ENCODE data around the gene PRKN. TPM values are rescaled to one million over a fixed set of nuclear protein-coding genes. Genes with fewer than 3 reads are reported as not detected.

Gene PRKN
- total and polyA plus RNA-seq, 9 of the 15 experiments (the other 6 are each of a cell fraction or from before 2014, with no cell fraction given), result 0.03 to 0.96 (median 0.15) TPM; not detected in 2

DNA sequence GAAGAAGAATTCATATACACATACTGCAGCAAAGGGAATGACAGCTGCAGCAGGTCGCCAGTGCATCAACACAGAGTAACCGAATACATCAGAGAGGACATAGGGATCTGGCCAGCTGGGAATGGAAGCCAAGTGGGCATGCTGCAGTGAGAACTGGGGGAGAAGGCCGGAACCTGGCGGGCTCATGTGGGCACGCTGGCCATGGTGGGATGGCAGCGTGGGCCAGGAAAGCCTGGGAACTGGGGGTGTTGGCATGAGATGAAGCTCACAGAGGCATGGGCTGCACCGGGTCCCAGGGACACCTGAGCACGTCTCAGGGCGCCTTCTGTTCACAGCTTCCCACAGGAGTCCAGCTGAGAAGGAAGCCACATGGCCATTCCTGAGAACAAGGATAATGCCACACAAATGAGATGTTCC lies 1314.2 kb downstream of the PRKN start:
- Histone ChIP-seq H3K9me1 (ENCODE audit: control insufficient read depth, insufficient read depth, low read length) (no peaks in the 10 kb centered on the region), H3K9me3 (replicated peaks; ENCODE audit: control insufficient read depth, insufficient read depth, low read depth, low read length) (peaks cover 11% of the 10 kb centered on the region), H3K4me1 (replicated peaks in 1 of 2; ENCODE audit: control insufficient read depth in 2 of 2, insufficient read depth in 2 of 2, low read length in 2 of 2) (peaks cover 6 to 8% of the 10 kb centered on the region in 2 experiments; a peak in 4 of 5 replicates), H2AFZ (ENCODE audit: low read depth, low read length) (no peak overlapping the region), H3K4me2 (ENCODE audit: insufficient read depth, low read length) (no peak overlapping the region), H3K9ac (ENCODE audit: insufficient read depth in 1 of 2, low read depth in 2 of 2, low read length in 2 of 2) (no peak overlapping the region), H3K79me2 (ENCODE audit: control insufficient read depth, insufficient read depth, low read length) (no peaks in the 10 kb centered on the region), H3K27me3 (ENCODE audit: control insufficient read depth in 2 of 2, insufficient read depth in 2 of 2, low read length in 2 of 2) (peaks cover 29 to 49% of the 10 kb centered on the region in 2 experiments; a peak in 4 of 5 replicates), H3K36me3 (ENCODE audit: control insufficient read depth, insufficient read depth, low read length) (no peaks in the 10 kb centered on the region), H3K4me3 (no peak overlapping the region), H4K20me1 (replicated peaks; ENCODE audit: control insufficient read depth, insufficient read depth, low read length) (no peaks in the 10 kb centered on the region), H3K27ac (ENCODE audit: extremely low read depth, low read depth, low read length) (no peak overlapping the region)
- POLR2A ChIA-PET, result interaction anchor here (0.7 to 1.0 kb wide), 2 partner anchors 10 to 509 kb away, joined by 3 read pairs; no protein-coding TSS in a partner anchor
- DNase-seq (ENCODE audit: extremely low read depth in 1 of 4, low spot score in 3 of 4), result no peak
- no peak for FAIRE-seq
- intact Hi-C loops (cut with micrococcal nuclease), result no loop called here
- no peak for ATAC-seq
- 1% methylated on average over 9 of the region's 9 CpGs for whole genome bisulfite sequencing (ENCODE audit: insufficient coverage, low coverage, missing lambda C conversion rate)
- CTCF ChIA-PET (ENCODE audit: low intra/inter-chr PET ratio), result interaction anchor here (0.6 kb wide), 1 partner anchor 252 kb away, joined by 3 read pairs; no protein-coding TSS in a partner anchor
- in situ Hi-C loops (cut with MboI), result no loop called here
- no TSS peak for BruUV-seq (replicated peaks)
- TF ChIP-seq HMGN3 (IDR thresholded peaks at IDR 0.05; ENCODE audit: borderline replicate concordance, extremely low read depth, insufficient read length, low read depth, low read length) (no peak), BRCA1 (IDR thresholded peaks at IDR 0.05) (no peak), BRCA1 (CRISPR knock-in tag; IDR thresholded peaks at IDR 0.05) (no peak), FOXJ3 (CRISPR knock-in tag; IDR thresholded peaks at IDR 0.05) (no peak), CHD4 (IDR thresholded peaks at IDR 0.05; ENCODE audit: insufficient read depth, insufficient replicate concordance, low read depth, low read length, poor library complexity, severe bottlenecking) (no peak), MBD2 (IDR thresholded peaks at IDR 0.05; ENCODE audit: borderline replicate concordance, low read depth) (no peak), NFIX (CRISPR knock-in tag; IDR thresholded peaks at IDR 0.05; ENCODE audit: low read depth) (no peak), KHSRP (IDR thresholded peaks at IDR 0.05) (no peak), PYGO2 (tag; IDR thresholded peaks at IDR 0.05) (no peak), TRIM24 (IDR thresholded peaks at IDR 0.05) (no peak), ADNP (tag; IDR thresholded peaks at IDR 0.05) (no peak), SMARCA5 (IDR thresholded peaks at IDR 0.05) (no peak), NFXL1 (CRISPR knock-in tag; IDR thresholded peaks at IDR 0.05) (no peak), NR2F6 (CRISPR knock-in tag; IDR thresholded peaks at IDR 0.05) (no peak)
- TF ChIP-seq, protein P1, sequence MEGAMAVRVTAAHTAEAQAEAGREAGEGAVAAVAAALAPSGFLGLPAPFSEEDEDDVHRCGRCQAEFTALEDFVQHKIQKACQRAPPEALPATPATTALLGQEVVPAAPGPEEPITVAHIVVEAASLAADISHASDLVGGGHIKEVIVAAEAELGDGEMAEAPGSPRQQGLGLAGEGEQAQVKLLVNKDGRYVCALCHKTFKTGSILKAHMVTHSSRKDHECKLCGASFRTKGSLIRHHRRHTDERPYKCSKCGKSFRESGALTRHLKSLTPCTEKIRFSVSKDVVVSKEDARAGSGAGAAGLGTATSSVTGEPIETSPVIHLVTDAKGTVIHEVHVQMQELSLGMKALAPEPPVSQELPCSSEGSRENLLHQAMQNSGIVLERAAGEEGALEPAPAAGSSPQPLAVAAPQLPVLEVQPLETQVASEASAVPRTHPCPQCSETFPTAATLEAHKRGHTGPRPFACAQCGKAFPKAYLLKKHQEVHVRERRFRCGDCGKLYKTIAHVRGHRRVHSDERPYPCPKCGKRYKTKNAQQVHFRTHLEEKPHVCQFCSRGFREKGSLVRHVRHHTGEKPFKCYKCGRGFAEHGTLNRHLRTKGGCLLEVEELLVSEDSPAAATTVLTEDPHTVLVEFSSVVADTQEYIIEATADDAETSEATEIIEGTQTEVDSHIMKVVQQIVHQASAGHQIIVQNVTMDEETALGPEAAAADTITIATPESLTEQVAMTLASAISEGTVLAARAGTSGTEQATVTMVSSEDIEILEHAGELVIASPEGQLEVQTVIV (CRISPR knock-in tag; IDR thresholded peaks at IDR 0.05; ENCODE audit: borderline replicate concordance), result no peak
- TF ChIP-seq, protein P2, sequence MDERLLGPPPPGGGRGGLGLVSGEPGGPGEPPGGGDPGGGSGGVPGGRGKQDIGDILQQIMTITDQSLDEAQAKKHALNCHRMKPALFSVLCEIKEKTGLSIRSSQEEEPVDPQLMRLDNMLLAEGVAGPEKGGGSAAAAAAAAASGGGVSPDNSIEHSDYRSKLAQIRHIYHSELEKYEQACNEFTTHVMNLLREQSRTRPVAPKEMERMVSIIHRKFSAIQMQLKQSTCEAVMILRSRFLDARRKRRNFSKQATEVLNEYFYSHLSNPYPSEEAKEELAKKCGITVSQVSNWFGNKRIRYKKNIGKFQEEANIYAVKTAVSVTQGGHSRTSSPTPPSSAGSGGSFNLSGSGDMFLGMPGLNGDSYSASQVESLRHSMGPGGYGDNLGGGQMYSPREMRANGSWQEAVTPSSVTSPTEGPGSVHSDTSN (CRISPR knock-in tag; IDR thresholded peaks at IDR 0.05; ENCODE audit: low read depth), result no peak
- TF ChIP-seq, protein P2 (tag; conservative IDR thresholded peaks at IDR 0.05; ENCODE audit: low read depth), result no peak
- TF ChIP-seq, protein P3, sequence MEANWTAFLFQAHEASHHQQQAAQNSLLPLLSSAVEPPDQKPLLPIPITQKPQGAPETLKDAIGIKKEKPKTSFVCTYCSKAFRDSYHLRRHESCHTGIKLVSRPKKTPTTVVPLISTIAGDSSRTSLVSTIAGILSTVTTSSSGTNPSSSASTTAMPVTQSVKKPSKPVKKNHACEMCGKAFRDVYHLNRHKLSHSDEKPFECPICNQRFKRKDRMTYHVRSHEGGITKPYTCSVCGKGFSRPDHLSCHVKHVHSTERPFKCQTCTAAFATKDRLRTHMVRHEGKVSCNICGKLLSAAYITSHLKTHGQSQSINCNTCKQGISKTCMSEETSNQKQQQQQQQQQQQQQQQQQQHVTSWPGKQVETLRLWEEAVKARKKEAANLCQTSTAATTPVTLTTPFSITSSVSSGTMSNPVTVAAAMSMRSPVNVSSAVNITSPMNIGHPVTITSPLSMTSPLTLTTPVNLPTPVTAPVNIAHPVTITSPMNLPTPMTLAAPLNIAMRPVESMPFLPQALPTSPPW (CRISPR knock-in tag; IDR thresholded peaks at IDR 0.05), result no peak
